Gastrocnemius medialis (tissue), 4 donors: ENCODE data around the gene PTPN3. TPM values are rescaled to one million over a fixed set of nuclear protein-coding genes. Genes with fewer than 3 reads are reported as not detected.
"Not testable (repeated sequence)": the region's sequence is repeated elsewhere in the genome, so short reads cannot be mapped to it uniquely, and the experiment has no call there.

Experiments
- ATAC-seq, 2 donors: fragments of 150-250 bp; one replicate each; pipeline ENCODE4 v1.9.1; 2016
- DNase-seq, 2 donors: peaks; one replicate each; pipeline ENCODE4 v3.0.0-alpha.2; 2019
- H3K27ac ChIP-seq, 4 donors: fragments of 200-600 bp; sonication (generic); 1 replicate in 1 of 4; 2 replicates in 3 of 4; pipeline ENCODE4 v1.5.1; 2016 to 2018; ENCODE audit warnings: mild to moderate bottlenecking in 2 of 4, moderate library complexity in 1 of 4
- H3K27me3 ChIP-seq, 3 donors: fragments of 200-600 bp; sonication (generic) in 2 of 3; 1 replicate in 1 of 3; 2 replicates in 2 of 3; pipeline versions ENCODE4 v1.5.1 to v1.6.0; 2016 to 2019; ENCODE audit warnings: mild to moderate bottlenecking in 1 of 3, moderate library complexity in 1 of 3
- H3K36me3 ChIP-seq, 2 donors: fragments of 200-600 bp; sonication (generic) in 1 of 2; one replicate each; pipeline ENCODE4 v1.5.1; 2017 to 2018
- H3K4me1 ChIP-seq, 2 donors: fragments of 200-600 bp; sonication (generic) in 1 of 2; one replicate each; pipeline ENCODE4 v1.5.1; 2016 to 2017; ENCODE audit warnings: mild to moderate bottlenecking in 2 of 2
- H3K4me3 ChIP-seq, 4 donors: fragments of 200-600 bp; sonication (generic) in 3 of 4; 1 replicate in 1 of 4; 2 replicates in 3 of 4; pipeline ENCODE4 v1.5.1; 2016 to 2019; ENCODE audit warnings: mild to moderate bottlenecking in 2 of 4
- H3K9me3 ChIP-seq, 3 donors: fragments of 200-600 bp; sonication (generic) in 2 of 3; 1 replicate in 1 of 3; 2 replicates in 2 of 3; pipeline ENCODE4 v1.5.1; 2016 to 2019
- POLR2A ChIP-seq, 2 donors: fragments of 450-650 bp; IDR thresholded peaks; one replicate each; pipeline ENCODE4 v1.6.1; 2017; ENCODE audit warnings: antibody characterized with exemption in 2 of 2, mild to moderate bottlenecking in 2 of 2, moderate library complexity in 2 of 2
- in situ Hi-C, 4 donors: fragments of 200-750 bp; cut with MboI; loops; one replicate each; pipeline versions ENCODE4 v1.15.0 to v1.8.0; 2017; ENCODE audit warnings: low sequenced_read_pairs in 4 of 4
- intact Hi-C: fragments of 100-400 bp; cut with DNase I; formaldehyde crosslinking; loops from one replicate; pipeline ENCODE4 v1.15.1; 2023; ENCODE audit warnings: low total_unique reads
- total RNA-seq, 4 donors: library from RNA; depleted of rRNA; stranded (reverse); fragments of >200 nt; gene quantifications; one replicate each; pipeline versions ENCODE4 v1.1.0 to v1.2.3, GENCODE V29; 2016
- TF ChIP-seq, protein P1 (sequence below), 5 experiments: fragments of 450-650 bp in 3 of 5; fragments of 200-600 bp in 2 of 5; sonication (generic) in 2 of 5; IDR thresholded peaks in 4 of 5; conservative IDR thresholded peaks in 1 of 5; 1 replicate in 4 of 5; 2 replicates in 1 of 5; pipeline ENCODE4 v1.5.1; 2016 to 2019; ENCODE audit warnings: antibody characterized with exemption in 5 of 5, mild to moderate bottlenecking in 3 of 5, moderate library complexity in 3 of 5

The PTPN3 gene
- total RNA-seq, 4 donors from 2014 or later: 15.6 to 305 (median 82.2) TPM

DNA sequence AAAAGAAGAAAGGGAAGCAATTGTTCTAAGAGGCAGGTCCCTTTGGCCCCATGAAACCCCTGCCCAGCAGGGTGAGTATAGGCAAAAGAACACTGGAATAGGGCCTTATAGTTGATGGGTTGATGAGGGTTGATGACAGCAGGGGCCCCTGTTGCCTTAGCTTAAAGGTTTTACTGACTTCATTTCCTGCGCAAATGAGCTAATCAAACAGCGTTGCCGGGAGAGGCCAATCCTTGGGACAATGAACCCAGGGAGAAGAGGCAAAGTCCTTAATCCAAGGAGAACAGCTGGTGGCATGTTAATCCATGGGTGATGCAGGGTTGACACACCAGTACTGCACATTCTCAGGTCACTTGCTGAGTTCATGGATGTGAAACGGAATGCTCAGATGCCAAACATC, 155.2 kb downstream of the PTPN3 start:
- in situ Hi-C loops: no loop called here
- no peak for TF ChIP-seq POLR2A (IDR thresholded peaks at IDR 0.05)
- TF ChIP-seq, protein P1, sequence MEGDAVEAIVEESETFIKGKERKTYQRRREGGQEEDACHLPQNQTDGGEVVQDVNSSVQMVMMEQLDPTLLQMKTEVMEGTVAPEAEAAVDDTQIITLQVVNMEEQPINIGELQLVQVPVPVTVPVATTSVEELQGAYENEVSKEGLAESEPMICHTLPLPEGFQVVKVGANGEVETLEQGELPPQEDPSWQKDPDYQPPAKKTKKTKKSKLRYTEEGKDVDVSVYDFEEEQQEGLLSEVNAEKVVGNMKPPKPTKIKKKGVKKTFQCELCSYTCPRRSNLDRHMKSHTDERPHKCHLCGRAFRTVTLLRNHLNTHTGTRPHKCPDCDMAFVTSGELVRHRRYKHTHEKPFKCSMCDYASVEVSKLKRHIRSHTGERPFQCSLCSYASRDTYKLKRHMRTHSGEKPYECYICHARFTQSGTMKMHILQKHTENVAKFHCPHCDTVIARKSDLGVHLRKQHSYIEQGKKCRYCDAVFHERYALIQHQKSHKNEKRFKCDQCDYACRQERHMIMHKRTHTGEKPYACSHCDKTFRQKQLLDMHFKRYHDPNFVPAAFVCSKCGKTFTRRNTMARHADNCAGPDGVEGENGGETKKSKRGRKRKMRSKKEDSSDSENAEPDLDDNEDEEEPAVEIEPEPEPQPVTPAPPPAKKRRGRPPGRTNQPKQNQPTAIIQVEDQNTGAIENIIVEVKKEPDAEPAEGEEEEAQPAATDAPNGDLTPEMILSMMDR (IDR thresholded peaks at IDR 0.05 in 4 of 5, conservative IDR thresholded peaks at IDR 0.05 in 1 of 5): no peak
- Histone ChIP-seq H3K4me3 (no peak overlapping the region), H3K36me3 (no peaks in the 10 kb centered on the region), H3K9me3 (no peaks in the 10 kb centered on the region), H3K4me1 (no peaks in the 10 kb centered on the region), H3K27me3 (no peaks in the 10 kb centered on the region), H3K27ac (no peak overlapping the region)
- intact Hi-C loops: no loop called here
- no peak for ATAC-seq
- DNase-seq: no peak

DNA sequence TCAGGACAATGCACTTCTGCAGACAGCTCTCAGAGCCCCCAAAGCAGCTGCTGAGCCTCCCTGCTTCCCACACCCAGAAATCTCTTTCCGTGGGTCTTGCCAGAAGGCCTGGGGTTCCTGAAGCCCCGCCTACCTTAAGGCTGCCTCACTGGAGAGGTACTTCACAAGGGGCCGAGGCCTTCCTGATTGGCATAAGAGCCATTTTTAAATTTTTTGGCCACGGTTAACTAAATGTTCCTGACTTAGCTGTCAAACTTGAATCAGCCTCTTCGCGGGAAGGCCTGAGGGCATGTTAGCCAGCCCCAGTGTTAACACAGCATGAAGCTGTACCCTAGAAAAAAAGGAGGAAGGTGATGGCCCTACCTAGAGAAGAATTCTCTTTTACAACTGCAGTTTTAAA, 156.5 kb downstream of the PTPN3 start:
- no peaks in the 10 kb centered on the region for H3K9me3 ChIP-seq
- TF ChIP-seq, protein P1 (IDR thresholded peaks at IDR 0.05 in 4 of 5, conservative IDR thresholded peaks at IDR 0.05 in 1 of 5): no peak
- TF ChIP-seq POLR2A (IDR thresholded peaks at IDR 0.05): no peak
- H3K27me3 ChIP-seq: no peaks in the 10 kb centered on the region
- intact Hi-C loops (no loop called here), in situ Hi-C loops (no loop called here)
- no peaks in the 10 kb centered on the region for H3K4me1 ChIP-seq
- ATAC-seq: no peak
- no peaks in the 10 kb centered on the region for H3K36me3 ChIP-seq
- DNase-seq: no peak
- H3K27ac ChIP-seq: no peak overlapping the region
- no peak overlapping the region for H3K4me3 ChIP-seq

DNA sequence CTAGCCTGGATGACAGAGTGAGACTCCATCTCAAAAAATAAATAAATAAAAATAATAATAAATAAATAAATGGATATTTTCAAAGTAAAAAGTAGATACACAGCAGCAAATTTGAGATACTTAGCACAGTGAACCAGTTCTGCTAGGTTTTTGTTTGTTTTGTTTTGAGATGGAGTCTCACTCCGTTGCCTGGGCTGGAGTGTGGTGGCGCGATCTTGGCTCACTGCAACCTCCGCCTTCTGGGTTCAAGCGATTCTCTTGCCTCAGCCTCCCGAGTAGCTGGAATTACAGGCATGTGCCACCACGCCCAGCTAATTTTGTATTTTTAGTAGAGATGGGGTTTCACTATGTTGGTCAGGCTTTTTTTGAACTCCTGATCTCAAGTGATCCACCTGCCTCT, 157.1 kb downstream of the PTPN3 start:
- H3K4me3 ChIP-seq, H3K9me3 ChIP-seq, ATAC-seq, in situ Hi-C loops, H3K27me3 ChIP-seq, DNase-seq, H3K4me1 ChIP-seq, H3K36me3 ChIP-seq, intact Hi-C loops, H3K27ac ChIP-seq: not testable (repeated sequence)

DNA sequence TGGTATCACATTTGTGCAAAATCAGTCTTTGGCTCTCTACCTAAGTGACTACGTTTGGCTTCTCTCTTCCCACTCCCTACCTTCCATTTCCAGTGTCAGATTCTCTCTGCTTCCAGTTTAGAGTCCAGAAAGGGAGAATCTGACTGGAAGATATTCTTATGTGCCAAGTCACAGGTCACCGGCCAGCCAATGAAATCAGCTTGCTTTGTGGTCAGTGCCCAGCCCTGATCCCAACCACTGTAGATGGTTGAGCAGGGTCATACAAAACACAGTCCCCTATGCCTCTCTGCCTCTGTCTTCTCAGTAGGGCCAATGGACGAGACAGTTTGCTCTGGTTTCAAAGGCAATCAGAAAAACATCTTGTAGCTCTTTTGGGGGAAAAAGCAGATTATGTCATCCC, 161.7 kb downstream of the PTPN3 start:
- Histone ChIP-seq H3K4me3 (no peak overlapping the region), H3K36me3 (no peaks in the 10 kb centered on the region), H3K9me3 (no peaks in the 10 kb centered on the region), H3K27ac (no peak overlapping the region), H3K27me3 (no peaks in the 10 kb centered on the region), H3K4me1 (no peaks in the 10 kb centered on the region)
- TF ChIP-seq POLR2A (IDR thresholded peaks at IDR 0.05): no peak
- TF ChIP-seq, protein P1 (IDR thresholded peaks at IDR 0.05 in 4 of 5, conservative IDR thresholded peaks at IDR 0.05 in 1 of 5): no peak
- in situ Hi-C loops (no loop called here), intact Hi-C loops (no loop called here)
- no peak for ATAC-seq
- DNase-seq: no peak

DNA sequence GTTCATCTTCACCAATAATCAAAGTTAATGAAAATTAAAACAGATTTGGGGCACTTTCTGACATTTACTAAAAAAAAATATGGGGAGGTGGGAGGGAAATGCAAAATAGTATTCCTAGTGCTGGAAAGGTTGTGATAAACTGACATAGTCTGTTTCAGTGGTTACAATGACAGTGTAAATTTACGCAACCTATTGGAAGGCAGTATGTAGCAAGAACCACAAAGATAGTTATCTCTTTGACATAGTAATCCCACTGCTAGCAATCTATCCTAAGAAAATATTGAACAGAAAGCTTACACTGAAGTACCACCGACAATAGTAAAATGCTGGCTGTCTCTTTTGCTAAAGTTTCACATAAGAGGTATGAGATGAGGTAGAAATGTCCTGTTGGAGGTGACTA, 162.2 kb downstream of the PTPN3 start:
- DNase-seq (no peak), ATAC-seq (no peak)
- Histone ChIP-seq H3K27ac (no peak overlapping the region), H3K9me3 (no peaks in the 10 kb centered on the region), H3K4me3 (no peak overlapping the region), H3K4me1 (no peaks in the 10 kb centered on the region), H3K27me3 (no peaks in the 10 kb centered on the region), H3K36me3 (no peaks in the 10 kb centered on the region)
- in situ Hi-C loops: no loop called here
- no peak for TF ChIP-seq POLR2A (IDR thresholded peaks at IDR 0.05)
- TF ChIP-seq, protein P1 (IDR thresholded peaks at IDR 0.05 in 4 of 5, conservative IDR thresholded peaks at IDR 0.05 in 1 of 5): no peak
- intact Hi-C loops: no loop called here
